GM20000 (cell line): ENCODE results near the gene EIF2S2.

Experiments
- DNase-seq: peaks from one replicate; pipeline ENCODE4 v3.0.0; 2012; ENCODE audit warnings: low spot score
- CTCF ChIP-seq: IDR thresholded peaks from 2 replicates; pipeline ENCODE4 v1.5.1; 2012; ENCODE audit warnings: mild to moderate bottlenecking, control low read depth; ENCODE audit errors: extremely low read depth, missing control alignments

EIF2S2 gene

DNA sequence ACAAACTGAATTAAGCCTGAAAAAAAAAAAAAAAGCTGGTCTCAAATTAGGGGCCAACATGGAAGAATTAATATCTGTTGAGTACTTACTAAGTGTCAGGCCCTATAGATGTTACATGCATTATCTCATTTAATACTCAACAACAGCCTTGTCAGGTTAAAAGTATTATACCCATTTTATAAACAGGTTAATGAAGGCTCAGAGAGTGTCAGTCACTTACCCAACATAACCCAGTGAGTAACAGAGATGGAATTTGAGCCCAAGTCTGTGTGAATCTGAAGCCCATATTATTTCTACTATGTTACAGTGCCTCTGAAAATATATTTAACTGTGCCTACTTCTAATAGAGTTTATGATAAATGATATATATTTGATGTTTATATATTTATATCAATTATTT, 11.3 kb upstream of the EIF2S2 start:
- TF ChIP-seq CTCF: no peak
- no peak for DNase-seq

DNA sequence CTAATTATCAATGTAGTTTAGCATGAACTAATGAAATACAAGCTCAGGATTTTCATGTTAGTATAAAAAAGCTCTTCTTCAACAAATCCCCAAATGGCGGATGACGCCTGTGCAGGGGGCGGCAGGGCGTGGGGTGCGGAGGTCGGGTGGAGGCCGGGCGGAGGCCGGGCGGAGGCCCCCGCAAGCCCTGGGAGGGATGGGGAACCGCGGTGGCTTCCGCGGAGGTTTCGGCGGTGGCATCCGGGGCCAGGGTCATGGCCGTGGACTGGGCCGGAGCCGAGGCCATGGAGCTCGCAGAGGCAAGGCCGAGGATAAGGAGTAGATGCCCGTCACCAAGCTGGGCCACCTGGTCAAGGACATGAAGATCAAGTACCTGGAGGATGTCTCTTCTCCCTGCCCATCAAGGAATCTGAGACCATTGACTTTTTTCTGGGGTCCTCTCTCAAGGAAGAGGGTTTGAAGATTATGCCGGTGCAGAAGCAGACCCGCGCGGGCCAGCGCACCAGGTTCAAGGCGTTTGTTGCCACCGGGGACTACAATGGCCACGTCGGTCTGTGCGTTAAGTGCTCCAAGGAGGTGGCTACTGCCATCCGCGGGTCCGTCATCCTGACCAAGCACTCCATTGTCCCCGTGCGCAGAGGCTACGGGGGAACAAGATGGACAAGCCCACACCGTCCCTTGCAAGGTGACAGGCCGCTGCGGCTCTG, 10.4 kb upstream of the EIF2S2 start:
- no peak for TF ChIP-seq CTCF
- DNase-seq: no peak

- no peak for DNase-seq
- TF ChIP-seq CTCF: no peak
Observed at GRCh38 chr20:34120213-34120612, 8.2 kb upstream of the EIF2S2 start.

GRCh38 chr20:34115232-34115631, 3.2 kb upstream of the EIF2S2 start:
- no peak for TF ChIP-seq CTCF
- DNase-seq: no peak

GRCh38 chr20:34114809-34115208, 2.8 kb upstream of the EIF2S2 start:
- DNase-seq: no peak
- no peak for TF ChIP-seq CTCF

DNA sequence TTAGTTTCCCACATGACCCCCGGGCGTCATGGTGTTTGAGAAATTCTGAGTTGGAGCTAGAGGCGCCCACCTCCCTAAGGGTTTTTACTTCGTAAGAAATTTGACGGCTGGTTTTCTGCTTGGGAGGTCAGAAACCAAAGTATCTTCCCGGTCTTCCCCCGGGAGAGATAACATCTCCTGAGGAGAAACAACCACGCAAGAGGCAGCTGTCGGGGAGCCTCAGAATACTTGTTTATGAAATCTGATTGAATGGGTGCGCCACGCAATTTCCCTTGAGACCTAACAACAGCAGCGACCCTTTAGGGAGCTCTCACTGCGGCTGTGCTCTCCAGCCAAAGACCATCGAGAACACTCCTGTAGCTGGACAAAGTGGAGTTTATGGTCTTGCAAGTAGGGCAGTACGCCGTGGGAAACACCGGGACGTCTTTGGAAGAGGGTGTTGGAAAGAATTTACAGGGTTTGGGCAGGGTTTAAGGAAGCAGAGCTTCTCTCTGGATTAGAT, 608 bp upstream of the EIF2S2 start:
- TF ChIP-seq CTCF: no peak
- peak; percentile 37 for DNase-seq

GRCh38 chr20:34110745-34111641, 1.1 kb downstream of the EIF2S2 start:
- no peak for TF ChIP-seq CTCF
- DNase-seq: peak; percentile 46
